Heart left ventricle (tissue), 16 donors: ENCODE measurements around the gene HSD17B2. TPM values are rescaled to one million over a fixed set of nuclear protein-coding genes. Genes with fewer than 3 reads are reported as not detected.

Experiments used
- ATAC-seq, 4 donors: fragments of 200-7000 bp; cut with Tn5 transposase; one replicate each; pipeline ENCODE4 v1.9.1; 2020 to 2022; ENCODE audit warnings: moderate library complexity in 4 of 4, mild to moderate bottlenecking in 3 of 4, moderate number of reproducible peaks in 1 of 4
- DNase-seq, 5 donors: peaks; one replicate each; pipeline ENCODE4 v3.0.0-alpha.2; 2020
- H3K27ac ChIP-seq, 12 donors: fragments of 200-600 bp; sonication (generic) in 4 of 12; one replicate each; pipeline versions ENCODE4 v1.5.0 to v1.8.0; 2016 to 2022; ENCODE audit warnings: mild to moderate bottlenecking in 2 of 12
- H3K27me3 ChIP-seq, 9 donors: fragments of 200-600 bp; sonication (generic) in 2 of 9; one replicate each; pipeline versions ENCODE4 v1.5.1 to v1.8.0; 2016 to 2022; ENCODE audit warnings: mild to moderate bottlenecking in 3 of 9
- H3K36me3 ChIP-seq, 9 donors: fragments of 200-600 bp; sonication (generic) in 2 of 9; one replicate each; pipeline versions ENCODE4 v1.5.0 to v1.8.0; 2018 to 2022; ENCODE audit warnings: mild to moderate bottlenecking in 2 of 9
- H3K4me1 ChIP-seq, 12 donors: fragments of 200-600 bp; sonication (generic) in 4 of 12; one replicate each; pipeline versions ENCODE4 v1.5.0 to v1.8.0; 2016 to 2022; ENCODE audit warnings: mild to moderate bottlenecking in 3 of 12
- H3K4me3 ChIP-seq, 12 donors: fragments of 200-600 bp; sonication (generic) in 4 of 12; one replicate each; pipeline versions ENCODE4 v1.5.0 to v1.8.0; 2017 to 2022; ENCODE audit warnings: mild to moderate bottlenecking in 9 of 12, moderate library complexity in 4 of 12
- H3K9me3 ChIP-seq, 12 donors: fragments of 200-600 bp; sonication (generic) in 4 of 12; one replicate each; pipeline versions ENCODE4 v1.5.0 to v1.8.0; 2016 to 2022; ENCODE audit warnings: mild to moderate bottlenecking in 1 of 12
- POLR2A ChIP-seq, 2 donors: fragments of 450-650 bp; IDR thresholded peaks; one replicate each; pipeline ENCODE4 v1.6.1; 2017; ENCODE audit warnings: antibody characterized with exemption in 2 of 2, mild to moderate bottlenecking in 2 of 2, moderate library complexity in 2 of 2
- WGBS, 4 donors: extraction: QIAGEN DNeasy Blood & Tissue Kit in 2 of 4; methylation state at CpG; one replicate each; pipeline versions ENCODE4 v1.1.5 to v1.1.7; 2013 to 2018; 5-methylcytosine and 5-hydroxymethylcytosine counted together
- intact Hi-C, 10 donors: fragments of 100-400 bp; cut with DNase I; formaldehyde crosslinking; loops; one replicate each; pipeline versions ENCODE4 v1.11.1 to v1.14.2; 2022
- polyA plus RNA-seq, 2 donors: library from polyadenylated mRNA; stranded (reverse); fragments of 200-250 nt; gene quantifications; one replicate each; pipeline ENCODE4 v1.2.3, GENCODE V29; 2013
- total RNA-seq, 9 donors: library from RNA; depleted of rRNA in 2 of 9; stranded (reverse); fragments of >200 nt in 2 of 9; fragmentation: NEBNext Ultra II Directional in 3 of 9; extraction: Animal tissue kit (Norgen Biotek cat#: 25700) in 3 of 9; gene quantifications; one replicate each; pipeline versions ENCODE4 v1.1.0 to v1.2.4, GENCODE V29; 2016 to 2023
- TF ChIP-seq, protein P1 (sequence below), 12 donors: fragments of 200-600 bp; sonication (generic) in 4 of 12; IDR thresholded peaks; one replicate each; pipeline versions ENCODE4 v1.5.0 to v1.8.0; 2018 to 2022; ENCODE audit warnings: antibody characterized with exemption in 12 of 12, mild to moderate bottlenecking in 5 of 12
- donor health status: ischemic (EF 13 %, LVEDD 7.1; RV severe dilation, severe dysfunction).
- donor health status: healthy with polysubstance abuse.
- donor health status: DM: no; HTN: yes; CAD: no.
- donor health status: DM: no; HTN: no; CAD: no.
- donor health status: ischemic (EF 25% LVEDD 6.9; RV normal size, moderate dysfunction).
- donor health status: ischemic (EF 25% LVEDD 5.7; RV mildly dilated, moderate dysfunction).
- donor health status: healthy.
- donor health status: DM: yes; HTN: yes; CAD: no.
- donor health status: ischemic (EF 35%, LVEDD 5.7; RV mildly dilated, moderate dysfunction).
- donor health status: nonischemic (EF 11% LVEDD 7.7; RV severe dilation, severe dysfunction).
- donor health status: DM: yes; HTN: yes; CAD: no.
- donor health status: PGD.
- donor health status: ischemic (EF 29% LVEDD 5.4; RV normal size, mild dysfunction).
- donor health status: nonischemic (EF 23%, LVEDD 6.1; RV moderate dilation, normal function).

The HSD17B2 gene
- total and polyA plus RNA-seq, 11 donors, result 0.11 TPM; not detected in 10

DNA sequence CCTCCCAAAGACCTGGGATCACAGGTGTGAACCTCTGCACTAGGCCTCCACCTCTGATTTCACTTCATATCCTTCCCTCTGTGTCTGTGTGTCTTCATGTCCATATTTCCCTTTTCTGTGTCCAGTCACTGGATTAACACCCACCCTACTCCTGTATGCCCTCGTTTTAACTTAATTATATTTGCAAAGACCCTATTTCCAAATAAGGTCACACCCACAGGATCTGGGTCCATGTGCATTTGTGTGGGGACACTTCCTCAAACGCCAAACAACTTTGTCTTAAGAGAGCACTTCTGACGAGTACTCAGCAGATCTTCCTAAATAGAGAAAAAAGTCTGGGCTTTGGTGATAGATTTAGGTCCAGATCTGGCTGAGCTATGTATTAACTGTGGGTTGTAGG is 78.7 kb downstream of the HSD17B2 start:
- DNase-seq, result no peak
- ATAC-seq, result no peak
- Histone ChIP-seq H3K4me1 (no peaks in the 10 kb centered on the region), H3K27me3 (peaks cover 0 to 12% (median 0%) of the 10 kb centered on the region in 9 donors), H3K27ac (no peak overlapping the region), H3K9me3 (no peaks in the 10 kb centered on the region), H3K36me3 (no peaks in the 10 kb centered on the region), H3K4me3 (no peak overlapping the region)
- 69 to 77% (median 73%) methylated on average over 3 of the region's 3 CpGs for WGBS, 4 donors
- TF ChIP-seq, protein P1, sequence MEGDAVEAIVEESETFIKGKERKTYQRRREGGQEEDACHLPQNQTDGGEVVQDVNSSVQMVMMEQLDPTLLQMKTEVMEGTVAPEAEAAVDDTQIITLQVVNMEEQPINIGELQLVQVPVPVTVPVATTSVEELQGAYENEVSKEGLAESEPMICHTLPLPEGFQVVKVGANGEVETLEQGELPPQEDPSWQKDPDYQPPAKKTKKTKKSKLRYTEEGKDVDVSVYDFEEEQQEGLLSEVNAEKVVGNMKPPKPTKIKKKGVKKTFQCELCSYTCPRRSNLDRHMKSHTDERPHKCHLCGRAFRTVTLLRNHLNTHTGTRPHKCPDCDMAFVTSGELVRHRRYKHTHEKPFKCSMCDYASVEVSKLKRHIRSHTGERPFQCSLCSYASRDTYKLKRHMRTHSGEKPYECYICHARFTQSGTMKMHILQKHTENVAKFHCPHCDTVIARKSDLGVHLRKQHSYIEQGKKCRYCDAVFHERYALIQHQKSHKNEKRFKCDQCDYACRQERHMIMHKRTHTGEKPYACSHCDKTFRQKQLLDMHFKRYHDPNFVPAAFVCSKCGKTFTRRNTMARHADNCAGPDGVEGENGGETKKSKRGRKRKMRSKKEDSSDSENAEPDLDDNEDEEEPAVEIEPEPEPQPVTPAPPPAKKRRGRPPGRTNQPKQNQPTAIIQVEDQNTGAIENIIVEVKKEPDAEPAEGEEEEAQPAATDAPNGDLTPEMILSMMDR (IDR thresholded peaks at IDR 0.05), result no peak
- TF ChIP-seq POLR2A (IDR thresholded peaks at IDR 0.05), result no peak
- intact Hi-C loops, result no loop called here

DNA sequence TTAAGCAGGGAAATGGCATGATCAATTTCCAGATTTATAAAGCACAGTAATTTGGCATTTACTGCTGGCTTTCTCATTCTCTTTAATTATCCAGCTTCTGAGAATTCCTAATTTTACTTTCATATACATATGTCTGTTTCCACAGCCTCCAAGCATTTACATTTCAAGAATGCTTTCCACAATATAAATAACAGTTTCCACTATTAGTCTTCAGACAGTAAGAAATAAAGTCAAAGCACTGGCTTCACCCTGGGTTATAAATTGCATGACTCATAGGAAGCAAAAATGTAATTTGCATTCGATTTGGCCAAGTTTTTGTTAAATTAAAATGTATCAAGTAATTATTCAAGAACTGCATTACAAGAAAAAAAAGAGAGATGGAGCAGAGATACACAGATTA is 81.5 kb downstream of the HSD17B2 start:
- 76 to 81% (median 79%) methylated on average over 1 of the region's 1 CpG for WGBS, 4 donors
- no peak for TF ChIP-seq POLR2A (IDR thresholded peaks at IDR 0.05)
- TF ChIP-seq, protein P1 (IDR thresholded peaks at IDR 0.05), result no peak

DNA sequence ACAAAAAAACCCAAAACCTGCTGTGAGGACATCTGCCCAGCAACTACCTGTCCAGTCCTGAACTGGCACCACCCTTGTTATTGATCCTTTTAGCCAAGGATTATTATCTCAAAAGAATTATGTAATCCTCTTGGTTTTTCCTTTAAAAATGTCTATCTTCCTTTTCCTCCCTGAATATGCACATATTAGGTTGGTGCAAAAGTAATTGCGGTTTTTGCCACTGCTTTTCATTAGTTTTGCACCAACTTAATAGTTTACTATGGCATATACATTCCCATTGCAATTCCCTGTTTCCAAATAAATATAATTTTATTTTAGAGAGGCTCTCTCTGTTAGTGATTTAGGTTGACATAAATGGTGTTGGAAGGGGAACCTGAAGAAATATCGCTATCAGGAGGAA is 83.7 kb downstream of the HSD17B2 start:
- TF ChIP-seq, protein P1 (IDR thresholded peaks at IDR 0.05), result no peak
- no peak for TF ChIP-seq POLR2A (IDR thresholded peaks at IDR 0.05)
- WGBS, 4 donors, result 90 to 97% (median 93%) methylated on average over 2 of the region's 2 CpGs

More for the DNA sequence above, 81.5 kb downstream of the HSD17B2 start:
- no peak for DNase-seq
- Histone ChIP-seq H3K36me3 (no peaks in the 10 kb centered on the region), H3K27ac (no peak overlapping the region), H3K4me1 (no peaks in the 10 kb centered on the region), H3K4me3 (no peak overlapping the region), H3K27me3 (no peaks in the 10 kb centered on the region), H3K9me3 (no peaks in the 10 kb centered on the region)
- intact Hi-C loops, result no loop called here
- ATAC-seq, result no peak

DNA sequence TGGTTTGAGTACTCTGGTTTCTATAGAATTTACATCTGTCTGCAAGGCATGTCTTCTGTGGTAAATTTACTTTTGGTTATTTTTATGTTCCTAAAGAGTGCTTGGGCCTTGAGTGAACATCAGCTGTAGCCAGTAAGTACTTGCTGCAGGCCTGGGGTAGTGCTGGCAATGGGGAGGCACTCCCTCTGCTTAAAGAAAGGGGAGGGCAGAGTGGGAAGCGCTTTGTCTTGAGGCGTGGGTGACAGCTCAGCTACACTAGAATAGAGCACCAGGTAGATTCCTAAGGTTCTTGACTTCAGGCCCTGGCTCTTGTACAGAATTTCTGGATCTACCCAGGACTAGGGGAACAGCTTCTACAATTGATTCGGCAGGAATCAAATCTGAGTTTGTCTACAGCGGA is 84.4 kb downstream of the HSD17B2 start:
- intact Hi-C loops, result no loop called here
- WGBS, 4 donors, result 71 to 97% (median 80%) methylated on average over 4 of the region's 4 CpGs
- Histone ChIP-seq H3K27me3 (no peaks in the 10 kb centered on the region), H3K9me3 (no peaks in the 10 kb centered on the region), H3K4me1 (no peaks in the 10 kb centered on the region), H3K4me3 (no peak overlapping the region), H3K36me3 (no peaks in the 10 kb centered on the region), H3K27ac (no peak overlapping the region)
- ATAC-seq, result no peak
- TF ChIP-seq, protein P1 (IDR thresholded peaks at IDR 0.05), result no peak
- TF ChIP-seq POLR2A (IDR thresholded peaks at IDR 0.05), result no peak
- no peak for DNase-seq

More for the DNA sequence above, 83.7 kb downstream of the HSD17B2 start:
- no peak for DNase-seq
- ATAC-seq, result no peak
- no peaks in the 10 kb centered on the region for H3K27me3 ChIP-seq
- no peaks in the 10 kb centered on the region for H3K9me3 ChIP-seq
- H3K4me3 ChIP-seq, result no peak overlapping the region
- no peaks in the 10 kb centered on the region for H3K36me3 ChIP-seq
- intact Hi-C loops, result no loop called here
- H3K27ac ChIP-seq, result no peak overlapping the region
- no peaks in the 10 kb centered on the region for H3K4me1 ChIP-seq
